WTC11 (cell line): Measurements from ENCODE around the gene TNC.

Experiments used
- ATF1 ChIP-seq: sonication (generic); formaldehyde crosslinking; IDR thresholded peaks from 2 replicates; pipeline ENCODE4 v1.8.1; 2023; ENCODE audit warnings: mild to moderate bottlenecking, moderate library complexity, missing genetic modification reagents
- ATF2 ChIP-seq: sonication (generic); formaldehyde crosslinking; IDR thresholded peaks from 2 replicates; pipeline ENCODE4 v1.8.1; 2022; ENCODE audit warnings: low read depth, missing genetic modification reagents, borderline replicate concordance
- CBFB ChIP-seq: sonication (generic); formaldehyde crosslinking; IDR thresholded peaks from 2 replicates; pipeline ENCODE4 v1.8.1; 2022; ENCODE audit warnings: mild to moderate bottlenecking, low read depth, missing genetic modification reagents
- CTCF ChIP-seq: fragments of 200-600 bp; IDR thresholded peaks from 2 replicates; pipeline ENCODE4 v1.8.0; 2022; ENCODE audit warnings: antibody characterized with exemption
- GRHL2 ChIP-seq: fragments of 250-450 bp; sonication (Bioruptor Pico); IDR thresholded peaks from 2 replicates; pipeline ENCODE4 v1.8.0; 2022; ENCODE audit warnings: mild to moderate bottlenecking, moderate library complexity; ENCODE audit not compliant: insufficient replicate concordance, severe bottlenecking
- MLX ChIP-seq: sonication (generic); formaldehyde crosslinking; IDR thresholded peaks from 2 replicates; pipeline ENCODE4 v1.8.1; 2023; ENCODE audit warnings: mild to moderate bottlenecking, missing genetic modification reagents, moderate library complexity
- NR3C1 ChIP-seq: sonication (generic); formaldehyde crosslinking; conservative IDR thresholded peaks from 2 replicates; pipeline ENCODE4 v1.8.1; 2023; ENCODE audit warnings: low read depth, mild to moderate bottlenecking, missing genetic modification reagents
- TCF7 ChIP-seq: sonication (generic); formaldehyde crosslinking; IDR thresholded peaks from 2 replicates; pipeline ENCODE4 v1.8.0; 2022; ENCODE audit warnings: mild to moderate bottlenecking, low read depth, missing genetic modification reagents, moderate library complexity
- ZBTB21 ChIP-seq: sonication (generic); formaldehyde crosslinking; IDR thresholded peaks from 2 replicates; pipeline ENCODE4 v1.8.1; 2023; ENCODE audit warnings: mild to moderate bottlenecking, missing genetic modification reagents, borderline replicate concordance
- ZNF281 ChIP-seq: sonication (generic); formaldehyde crosslinking; IDR thresholded peaks from 2 replicates; pipeline ENCODE4 v1.8.0; 2023; ENCODE audit warnings: mild to moderate bottlenecking, missing genetic modification reagents

- TF ChIP-seq TCF7 (CRISPR knock-in tag) (no peak), CTCF (no peak), GRHL2 (CRISPR knock-in tag) (no peak), CBFB (no peak), NR3C1 (CRISPR knock-in tag) (no peak), ATF2 (CRISPR knock-in tag) (no peak), ATF1 (CRISPR knock-in tag) (no peak), ZBTB21 (CRISPR knock-in tag) (no peak), MLX (CRISPR knock-in tag) (no peak), ZNF281 (CRISPR knock-in tag) (no peak)
These were observed 23.7 kb upstream of the TNC start for GRCh38 chr9:115141612-115142011.
